GM19035 (cell line): ENCODE measurements around the gene LAMA4.
"Not testable (repeated sequence)": the region's sequence is repeated elsewhere in the genome, so short reads cannot be mapped to it uniquely, and the experiment has no call there.

Experiments
- ATAC-seq: cut with Tn5 transposase; IDR thresholded peaks from one replicate; pipeline ENCODE4 v1.9.1; 2021; ENCODE audit not compliant: unreplicated experiment

LAMA4 gene

GRCh38 chr6:112109262-112109661 lies 145.1 kb downstream of the LAMA4 start:
- ATAC-seq: no peak

GRCh38 chr6:112106562-112106961 lies 147.8 kb downstream of the LAMA4 start:
- no peak for ATAC-seq

DNA sequence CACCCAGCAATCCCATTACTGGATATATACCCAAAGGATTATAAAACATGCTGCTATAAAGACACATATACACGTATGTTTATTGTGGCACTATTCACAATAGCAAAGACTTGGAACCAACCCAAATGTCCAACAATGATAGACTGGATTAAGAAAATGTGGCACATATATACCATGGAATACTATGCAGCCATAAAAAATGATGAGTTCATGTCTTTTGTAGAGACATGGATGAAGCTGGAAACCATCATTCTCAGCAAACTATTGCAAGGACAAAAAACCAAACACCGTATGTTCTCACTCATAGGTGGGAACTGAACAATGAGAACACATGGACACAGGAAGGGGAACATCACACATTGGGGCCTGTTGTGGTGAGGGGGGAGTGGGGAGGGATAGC lies 148.3 kb downstream of the LAMA4 start:
- not testable (repeated sequence) for ATAC-seq

DNA sequence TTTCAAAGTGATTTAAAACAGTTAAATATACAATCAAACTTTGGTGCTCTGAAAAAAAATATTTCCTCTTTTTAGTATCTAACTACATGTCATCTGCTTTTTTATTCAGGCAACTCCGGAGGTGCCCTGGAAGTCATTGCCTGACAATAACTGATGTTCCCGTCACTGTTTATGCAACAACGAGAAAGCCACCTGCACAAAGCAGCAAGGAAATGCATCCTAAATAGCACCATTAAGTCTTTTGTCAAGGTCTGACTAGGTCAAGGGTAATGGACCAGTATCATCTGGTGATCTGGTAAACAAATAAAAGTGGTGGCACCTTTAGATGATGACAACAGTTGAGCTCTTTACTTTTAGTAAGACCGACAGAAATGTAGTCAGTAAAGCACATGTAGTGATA lies 153.8 kb downstream of the LAMA4 start:
- no peak for ATAC-seq

DNA sequence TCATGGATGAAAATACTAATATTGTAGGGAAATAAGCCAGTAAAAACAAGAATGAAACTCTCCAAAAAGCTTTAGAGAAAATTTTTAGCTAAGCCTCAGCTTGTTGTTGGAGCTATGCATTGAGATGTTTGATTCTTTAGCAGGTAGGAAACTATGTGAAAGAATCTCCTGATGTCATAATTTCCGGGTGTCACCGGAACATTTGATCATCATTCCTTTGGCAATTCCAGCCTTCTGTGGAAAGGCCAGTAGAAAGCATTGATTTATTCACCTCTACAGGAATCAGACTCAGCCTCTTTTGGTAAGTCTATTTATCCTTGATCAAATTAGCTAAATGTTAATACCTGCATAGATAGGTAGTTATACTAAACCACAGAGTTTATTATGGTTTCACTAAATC lies 157.5 kb downstream of the LAMA4 start:
- no peak for ATAC-seq

DNA sequence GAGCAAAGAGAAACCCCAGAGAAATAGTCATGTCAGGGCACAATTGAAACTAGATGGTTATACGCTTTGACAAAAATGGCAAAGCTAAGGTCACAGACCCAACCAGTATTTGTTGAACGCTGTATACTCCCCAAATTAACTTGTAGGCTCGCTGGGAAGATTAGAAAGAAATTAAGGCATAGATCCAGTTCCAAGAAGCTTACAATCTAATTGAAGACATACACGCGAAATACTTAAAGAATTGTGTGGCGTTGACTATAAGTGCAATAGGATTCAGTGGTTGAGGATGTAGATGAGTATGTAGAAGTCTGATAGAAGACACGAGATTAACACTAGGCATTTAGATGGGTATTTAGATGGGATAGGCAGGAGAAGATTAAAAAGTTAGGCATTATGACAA lies 166.5 kb downstream of the LAMA4 start:
- ATAC-seq: no peak

- peak; percentile 98 for ATAC-seq
Observed at GRCh38 chr6:112087136-112087911, 167.0 kb downstream of the LAMA4 start, which contains the start of the genes FAM229B and TUBE1. Gene FAM229B, plus strand, starts transcription at chr6:112087591. Its CDS starts 11,693 bp downstream, at chr6:112099284. Gene TUBE1, minus strand, starts transcription at chr6:112087482. Its CDS starts 48 bp downstream, at chr6:112087434.

DNA sequence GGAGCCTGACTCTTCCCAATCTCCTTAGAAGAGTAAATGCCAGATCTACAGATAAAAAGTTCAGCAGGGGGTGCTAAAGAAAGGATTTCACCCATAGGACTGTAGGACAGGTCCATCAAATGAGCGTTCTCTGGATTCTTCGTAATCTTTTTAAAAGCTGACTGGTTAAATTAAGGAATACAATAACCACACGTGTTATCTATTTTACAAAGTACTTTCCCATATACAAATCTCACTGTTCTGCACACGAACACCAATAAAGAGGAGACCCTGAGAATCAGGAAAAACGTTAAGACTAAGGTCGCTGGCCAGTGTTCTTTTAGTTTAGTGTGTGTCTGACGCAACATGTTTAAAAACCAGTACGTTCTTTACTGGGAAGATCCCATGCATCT lies 167.6 kb downstream of the LAMA4 start:
- peak; percentile 37 for ATAC-seq

DNA sequence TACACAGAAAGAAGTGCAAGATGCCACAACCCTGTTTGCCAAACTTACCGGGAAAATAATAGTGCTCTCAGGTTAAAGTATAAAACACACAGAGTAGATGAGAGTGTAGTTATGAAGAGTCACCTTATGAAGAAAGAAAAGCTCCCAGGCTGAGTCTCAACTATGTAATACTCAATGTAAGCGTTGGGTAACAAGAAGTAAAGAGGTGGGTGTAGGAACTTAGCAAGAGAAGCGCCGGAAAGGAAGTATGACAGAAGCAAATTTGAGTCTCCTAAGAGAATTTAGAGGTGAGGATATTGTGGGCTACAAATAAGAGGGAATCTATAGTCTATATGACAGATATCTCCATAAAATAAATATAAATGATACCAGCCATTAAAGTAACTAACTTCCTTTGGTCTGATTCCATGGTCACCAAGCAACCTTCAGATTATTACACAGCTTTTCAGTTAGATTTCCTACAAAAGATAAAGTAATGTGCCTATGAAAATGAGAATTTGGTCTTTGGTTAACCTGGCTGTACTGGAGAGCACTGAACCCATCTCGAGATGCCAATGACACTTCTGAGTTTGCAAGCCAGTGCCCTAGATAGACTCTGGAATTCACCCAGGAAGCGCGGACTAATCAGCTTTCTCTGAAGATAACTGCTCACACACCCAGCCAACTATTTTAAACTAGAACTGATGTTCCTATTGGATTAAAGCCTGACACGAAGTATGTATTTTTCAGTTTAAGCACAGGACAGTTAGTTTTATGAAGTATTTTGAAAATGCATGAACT lies 168.9 kb downstream of the LAMA4 start:
- ATAC-seq: no peak

GRCh38 chr6:112081569-112081968 lies 172.8 kb downstream of the LAMA4 start:
- ATAC-seq: no peak

DNA sequence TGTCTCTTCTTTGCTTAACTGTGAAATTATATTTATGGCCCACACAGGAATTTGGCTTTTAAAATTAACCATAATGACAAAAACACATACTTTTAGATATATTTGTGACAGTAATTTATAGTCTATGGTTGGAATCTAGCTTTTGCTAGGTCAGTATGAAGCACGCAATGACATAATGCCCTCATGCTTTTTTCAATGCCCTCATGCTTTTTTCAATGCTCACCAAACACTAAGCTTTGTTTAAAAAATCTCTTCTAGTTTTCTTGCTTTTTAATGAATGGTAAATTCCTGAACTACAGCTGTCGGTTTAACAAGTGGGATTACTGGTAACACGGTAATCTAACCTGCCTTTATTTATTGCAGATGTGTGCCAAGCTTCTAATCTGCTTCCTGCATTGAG lies 187.8 kb downstream of the LAMA4 start:
- no peak for ATAC-seq

- no peak for ATAC-seq
Observed at GRCh38 chr6:112065426-112065986, 188.9 kb downstream of the LAMA4 start.

- ATAC-seq: no peak
Observed at GRCh38 chr6:112062966-112063365, 191.4 kb downstream of the LAMA4 start.

DNA sequence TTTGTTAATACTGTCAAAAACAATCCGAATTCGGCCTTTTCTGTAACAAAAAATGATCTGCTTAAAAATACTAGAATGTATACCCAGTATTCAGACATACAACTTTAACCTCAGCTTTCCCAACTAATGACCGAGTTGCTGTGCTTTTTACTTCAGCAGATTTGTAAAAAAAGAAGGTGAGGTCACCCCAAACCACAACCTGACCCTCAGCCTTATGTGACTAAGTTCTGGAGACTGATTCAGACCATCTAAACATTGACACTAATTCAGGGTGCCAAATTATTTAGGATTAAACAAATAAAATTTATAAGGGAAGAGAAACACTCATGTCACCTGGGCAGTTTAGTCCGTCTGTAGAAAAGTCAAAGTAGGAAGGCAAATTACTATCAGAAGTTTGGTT lies 192.8 kb downstream of the LAMA4 start:
- ATAC-seq: no peak
